ENCODE measurements around the gene VWF.

Gene VWF

DNA sequence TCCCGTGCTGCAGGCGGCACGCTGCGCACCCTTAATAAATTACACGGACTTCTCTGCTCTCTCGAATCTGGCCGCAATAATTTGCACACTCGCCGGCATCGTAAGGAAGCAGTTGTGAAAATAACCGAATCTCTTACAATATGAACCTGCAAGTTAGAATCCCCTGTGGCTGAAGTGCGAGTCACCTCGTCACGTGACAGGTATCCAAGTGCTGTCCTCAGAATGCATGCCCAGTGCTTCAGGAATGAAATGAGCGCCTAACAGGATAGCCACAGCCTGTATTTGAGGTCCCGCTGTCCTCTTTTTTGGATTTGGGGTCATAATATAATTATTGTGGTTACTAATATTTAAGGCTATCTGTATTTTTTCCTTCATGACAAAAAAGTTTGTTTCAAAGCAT, 82.0 kb downstream of the VWF start:
- Histone ChIP-seq H3K27me3 (ENCODE audit: control insufficient read depth, insufficient read depth, low read length) (no peaks in the 10 kb centered on the region), H3K9me3 (ENCODE audit: control insufficient read depth, insufficient read depth, low read length) (no peaks in the 10 kb centered on the region), H3K4me1 (ENCODE audit: control insufficient read depth, insufficient read depth, low read length) (no peaks in the 10 kb centered on the region; the same call in 1 of the 2 replicates), H3K27ac (ENCODE audit: low read depth, low read length) (no peak overlapping the region), H3K9ac (ENCODE audit: low read depth, low read length) (no peak overlapping the region), H3K36me3 (ENCODE audit: control insufficient read depth, insufficient read depth, low read length) (no peaks in the 10 kb centered on the region), H3K4me3 (ENCODE audit: low read depth, low read length) (no peak overlapping the region)

GRCh38 chr12:6041891-6042290, 82.6 kb downstream of the VWF start:
- no peak overlapping the region for H3K9ac ChIP-seq (ENCODE audit: low read depth, low read length)
- no peak overlapping the region for H3K4me3 ChIP-seq (ENCODE audit: low read depth, low read length)
- H3K9me3 ChIP-seq (ENCODE audit: control insufficient read depth, insufficient read depth, low read length), result no peaks in the 10 kb centered on the region
- H3K27me3 ChIP-seq (ENCODE audit: control insufficient read depth, insufficient read depth, low read length), result no peaks in the 10 kb centered on the region
- H3K36me3 ChIP-seq (ENCODE audit: control insufficient read depth, insufficient read depth, low read length), result no peaks in the 10 kb centered on the region
- H3K27ac ChIP-seq (ENCODE audit: low read depth, low read length), result no peak overlapping the region
- H3K4me1 ChIP-seq (ENCODE audit: control insufficient read depth, insufficient read depth, low read length), result no peaks in the 10 kb centered on the region; the same call in 1 of the 2 replicates

DNA sequence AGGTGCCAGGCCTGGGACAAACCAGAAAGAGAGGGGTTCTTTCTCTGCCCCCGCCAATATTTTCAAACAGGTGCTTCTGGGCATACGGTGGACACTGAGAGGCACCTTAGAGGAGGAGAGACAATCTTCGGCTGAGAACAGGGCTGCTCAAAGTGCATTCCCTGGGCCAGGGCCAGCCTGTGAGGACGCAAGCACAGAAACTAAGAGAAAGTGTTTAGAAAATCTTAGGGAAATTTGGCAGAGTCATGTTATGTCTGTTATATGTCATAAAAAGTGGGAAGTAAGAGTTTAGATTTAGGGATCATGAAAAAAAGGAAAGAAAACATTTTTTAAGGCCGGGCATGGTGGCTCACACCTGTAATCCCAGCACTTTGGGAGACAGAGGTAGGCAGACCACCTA, 83.7 kb downstream of the VWF start:
- Histone ChIP-seq H3K27me3 (ENCODE audit: control insufficient read depth, insufficient read depth, low read length) (no peaks in the 10 kb centered on the region), H3K36me3 (ENCODE audit: control insufficient read depth, insufficient read depth, low read length) (no peaks in the 10 kb centered on the region), H3K4me1 (ENCODE audit: control insufficient read depth, insufficient read depth, low read length) (no peaks in the 10 kb centered on the region; the same call in 1 of the 2 replicates), H3K9me3 (ENCODE audit: control insufficient read depth, insufficient read depth, low read length) (no peaks in the 10 kb centered on the region), H3K4me3 (ENCODE audit: low read depth, low read length) (no peak overlapping the region), H3K27ac (ENCODE audit: low read depth, low read length) (no peak overlapping the region), H3K9ac (ENCODE audit: low read depth, low read length) (no peak overlapping the region)

DNA sequence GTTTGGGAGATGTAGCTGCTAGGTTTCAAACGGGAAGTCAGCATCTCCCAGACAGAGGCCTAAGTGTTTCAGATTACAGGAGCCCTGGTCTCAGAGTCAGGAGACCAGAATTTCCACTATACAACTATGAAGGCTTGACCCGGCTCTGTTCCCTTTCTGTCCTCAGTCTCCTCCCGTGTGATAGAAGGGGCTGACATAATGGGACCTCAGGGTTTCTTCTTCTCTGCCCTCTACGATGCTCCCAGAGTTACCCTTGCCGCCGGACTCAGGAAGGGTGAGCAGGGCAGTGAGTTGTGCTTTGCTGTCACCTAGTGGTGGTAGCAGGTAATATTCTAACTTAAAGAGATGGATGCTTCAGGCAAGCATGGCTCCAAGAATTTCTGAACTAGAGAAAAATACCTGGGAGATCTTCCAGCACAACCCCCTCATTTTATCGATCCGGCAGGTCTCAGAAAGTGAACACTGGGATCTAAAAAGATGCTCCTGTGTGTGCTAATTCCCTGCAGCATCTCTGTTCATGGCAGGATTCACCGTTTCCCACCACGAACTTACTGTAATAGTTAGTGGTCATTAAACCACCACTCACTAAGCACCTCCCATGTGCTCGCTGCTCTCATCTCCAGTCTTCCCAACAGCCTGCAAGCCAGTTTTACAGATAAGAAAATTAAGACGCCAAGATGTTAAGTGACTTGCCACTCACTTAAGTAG, 84.4 kb downstream of the VWF start:
- Histone ChIP-seq H3K9me3 (ENCODE audit: control insufficient read depth, insufficient read depth, low read length) (no peaks in the 10 kb centered on the region), H3K36me3 (ENCODE audit: control insufficient read depth, insufficient read depth, low read length) (no peaks in the 10 kb centered on the region), H3K27ac (ENCODE audit: low read depth, low read length) (no peak overlapping the region), H3K9ac (ENCODE audit: low read depth, low read length) (no peak overlapping the region), H3K4me3 (ENCODE audit: low read depth, low read length) (no peak overlapping the region), H3K27me3 (ENCODE audit: control insufficient read depth, insufficient read depth, low read length) (no peaks in the 10 kb centered on the region), H3K4me1 (ENCODE audit: control insufficient read depth, insufficient read depth, low read length) (no peaks in the 10 kb centered on the region; the same call in 1 of the 2 replicates)

GRCh38 chr12:6038160-6038559, 86.3 kb downstream of the VWF start:
- Histone ChIP-seq H3K4me3 (ENCODE audit: low read depth, low read length) (no peak overlapping the region), H3K27ac (ENCODE audit: low read depth, low read length) (no peak overlapping the region), H3K9ac (ENCODE audit: low read depth, low read length) (no peak overlapping the region), H3K9me3 (ENCODE audit: control insufficient read depth, insufficient read depth, low read length) (no peaks in the 10 kb centered on the region), H3K27me3 (ENCODE audit: control insufficient read depth, insufficient read depth, low read length) (no peaks in the 10 kb centered on the region), H3K4me1 (ENCODE audit: control insufficient read depth, insufficient read depth, low read length) (no peaks in the 10 kb centered on the region; the same call in 1 of the 2 replicates), H3K36me3 (ENCODE audit: control insufficient read depth, insufficient read depth, low read length) (no peaks in the 10 kb centered on the region)

DNA sequence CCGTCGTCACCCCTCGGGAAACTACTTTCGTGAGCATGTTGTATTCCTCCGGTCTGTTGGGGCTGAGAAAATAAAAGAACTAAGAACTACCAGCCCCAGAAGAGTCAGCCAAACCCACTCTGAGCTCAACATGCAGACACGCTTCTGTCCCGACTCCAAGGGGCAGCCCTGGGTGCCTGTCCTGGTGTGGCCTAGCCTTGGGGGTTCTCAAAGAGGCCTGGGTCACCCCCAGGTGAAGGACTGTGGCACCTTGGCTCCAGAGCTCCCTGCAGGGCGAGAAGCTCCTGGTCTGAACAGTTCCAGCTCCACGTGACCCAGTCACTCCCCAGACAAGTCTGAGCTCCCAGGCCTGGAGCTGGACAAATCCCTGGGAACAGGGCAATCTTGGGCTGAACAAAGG, 87.0 kb downstream of the VWF start:
- Histone ChIP-seq H3K36me3 (ENCODE audit: control insufficient read depth, insufficient read depth, low read length) (no peaks in the 10 kb centered on the region), H3K27me3 (ENCODE audit: control insufficient read depth, insufficient read depth, low read length) (no peaks in the 10 kb centered on the region), H3K9me3 (ENCODE audit: control insufficient read depth, insufficient read depth, low read length) (no peaks in the 10 kb centered on the region), H3K4me1 (ENCODE audit: control insufficient read depth, insufficient read depth, low read length) (no peaks in the 10 kb centered on the region; the same call in 1 of the 2 replicates), H3K9ac (ENCODE audit: low read depth, low read length) (no peak overlapping the region), H3K4me3 (ENCODE audit: low read depth, low read length) (no peak overlapping the region), H3K27ac (ENCODE audit: low read depth, low read length) (no peak overlapping the region)

DNA sequence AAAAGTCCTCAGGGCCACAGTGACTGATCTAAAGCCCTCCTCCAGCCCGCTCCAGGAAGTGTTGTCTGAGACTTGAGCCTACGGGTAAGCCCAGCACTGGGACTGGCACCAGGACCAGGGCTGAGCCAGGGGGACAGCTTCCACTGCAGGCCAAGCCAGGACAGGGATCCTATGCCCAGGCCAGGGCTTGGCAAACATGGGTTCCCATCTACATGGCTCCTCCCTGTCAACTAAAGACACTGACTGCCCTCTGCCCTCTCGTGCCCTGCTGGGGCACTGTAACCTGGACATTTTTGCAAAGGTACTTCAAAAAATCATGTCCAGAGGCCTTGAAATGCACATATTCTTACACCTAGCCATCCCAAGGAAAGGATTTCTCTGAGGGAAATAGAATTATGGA, 88.0 kb downstream of the VWF start:
- Histone ChIP-seq H3K4me3 (ENCODE audit: low read depth, low read length) (no peak overlapping the region), H3K9ac (ENCODE audit: low read depth, low read length) (no peak overlapping the region), H3K27ac (ENCODE audit: low read depth, low read length) (no peak overlapping the region), H3K36me3 (ENCODE audit: control insufficient read depth, insufficient read depth, low read length) (no peaks in the 10 kb centered on the region), H3K4me1 (ENCODE audit: control insufficient read depth, insufficient read depth, low read length) (no peaks in the 10 kb centered on the region; the same call in 1 of the 2 replicates), H3K9me3 (ENCODE audit: control insufficient read depth, insufficient read depth, low read length) (no peaks in the 10 kb centered on the region), H3K27me3 (ENCODE audit: control insufficient read depth, insufficient read depth, low read length) (no peaks in the 10 kb centered on the region)

DNA sequence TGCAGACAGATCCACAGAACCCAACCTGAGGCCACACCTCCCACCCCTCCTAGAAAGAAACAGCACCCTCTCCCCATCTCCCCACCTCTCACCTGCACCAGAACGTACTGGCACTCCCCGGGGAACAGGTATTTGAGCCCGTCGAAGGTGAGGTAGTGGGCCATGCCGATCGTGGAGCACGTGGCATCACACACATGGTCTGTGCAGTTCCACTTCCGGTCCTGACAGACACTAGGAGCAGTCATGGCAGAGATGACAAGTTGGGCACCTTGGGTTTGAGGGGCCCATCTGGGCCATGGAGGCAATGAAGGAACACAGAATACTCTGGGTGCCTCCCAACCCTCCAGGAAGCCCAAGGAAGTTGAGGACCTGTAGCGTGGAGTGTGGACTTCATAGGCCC, 89.9 kb downstream of the VWF start:
- no peaks in the 10 kb centered on the region for H3K27me3 ChIP-seq (ENCODE audit: control insufficient read depth, insufficient read depth, low read length)
- no peak overlapping the region for H3K27ac ChIP-seq (ENCODE audit: low read depth, low read length)
- H3K4me1 ChIP-seq (ENCODE audit: control insufficient read depth, insufficient read depth, low read length), result no peaks in the 10 kb centered on the region; the same call in 1 of the 2 replicates
- H3K36me3 ChIP-seq (ENCODE audit: control insufficient read depth, insufficient read depth, low read length), result no peaks in the 10 kb centered on the region
- no peak overlapping the region for H3K4me3 ChIP-seq (ENCODE audit: low read depth, low read length)
- no peaks in the 10 kb centered on the region for H3K9me3 ChIP-seq (ENCODE audit: control insufficient read depth, insufficient read depth, low read length)
- no peak overlapping the region for H3K9ac ChIP-seq (ENCODE audit: low read depth, low read length)

DNA sequence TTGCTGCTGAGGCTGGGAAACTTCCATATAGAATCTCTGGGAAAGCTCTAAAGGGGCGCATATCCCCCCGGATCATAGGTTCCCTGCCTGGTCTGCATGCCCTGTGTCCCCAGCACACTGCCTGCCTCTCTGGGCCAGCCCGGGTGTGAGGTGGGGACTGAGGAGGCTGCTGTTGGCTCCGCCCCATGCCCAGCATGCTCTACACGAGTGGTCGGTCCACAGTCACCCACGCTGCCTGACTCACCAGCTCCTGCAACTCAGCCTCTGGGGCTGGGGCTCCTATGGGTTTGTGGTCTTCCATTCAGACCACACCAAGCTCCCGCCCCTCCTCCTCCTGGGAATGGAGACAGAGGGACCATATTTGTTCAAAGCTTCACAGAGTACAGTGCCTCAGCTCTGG, 90.9 kb downstream of the VWF start:
- no peak overlapping the region for H3K27ac ChIP-seq (ENCODE audit: low read depth, low read length)
- no peak overlapping the region for H3K4me3 ChIP-seq (ENCODE audit: low read depth, low read length)
- no peaks in the 10 kb centered on the region for H3K9me3 ChIP-seq (ENCODE audit: control insufficient read depth, insufficient read depth, low read length)
- no peaks in the 10 kb centered on the region for H3K36me3 ChIP-seq (ENCODE audit: control insufficient read depth, insufficient read depth, low read length)
- H3K27me3 ChIP-seq (ENCODE audit: control insufficient read depth, insufficient read depth, low read length), result no peaks in the 10 kb centered on the region
- no peak overlapping the region for H3K9ac ChIP-seq (ENCODE audit: low read depth, low read length)
- H3K4me1 ChIP-seq (ENCODE audit: control insufficient read depth, insufficient read depth, low read length), result no peaks in the 10 kb centered on the region; the same call in 1 of the 2 replicates

DNA sequence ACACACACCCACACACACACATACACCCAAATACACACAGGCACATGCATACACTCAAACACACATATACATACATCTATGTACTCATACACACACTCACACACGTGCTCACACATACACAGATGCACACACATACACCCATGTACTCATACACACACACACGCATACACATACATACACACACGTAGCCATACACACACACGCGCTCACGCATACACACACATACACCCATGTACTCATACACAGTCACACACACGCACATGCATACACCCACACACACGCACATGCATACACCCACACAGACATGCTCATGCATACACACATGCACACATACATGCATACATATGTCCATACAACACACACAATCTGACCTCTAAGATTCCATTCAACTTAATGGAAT, 91.7 kb downstream of the VWF start:
- Histone ChIP-seq H3K36me3 (ENCODE audit: control insufficient read depth, insufficient read depth, low read length) (no peaks in the 10 kb centered on the region), H3K9ac (ENCODE audit: low read depth, low read length) (no peak overlapping the region), H3K4me3 (ENCODE audit: low read depth, low read length) (no peak overlapping the region), H3K9me3 (ENCODE audit: control insufficient read depth, insufficient read depth, low read length) (no peaks in the 10 kb centered on the region), H3K27ac (ENCODE audit: low read depth, low read length) (no peak overlapping the region), H3K4me1 (ENCODE audit: control insufficient read depth, insufficient read depth, low read length) (no peaks in the 10 kb centered on the region), H3K27me3 (ENCODE audit: control insufficient read depth, insufficient read depth, low read length) (no peaks in the 10 kb centered on the region)

- Histone ChIP-seq H3K27me3 (ENCODE audit: control insufficient read depth, insufficient read depth, low read length) (no peaks in the 10 kb centered on the region), H3K4me1 (ENCODE audit: control insufficient read depth, insufficient read depth, low read length) (no peaks in the 10 kb centered on the region), H3K4me3 (ENCODE audit: low read depth, low read length) (no peak overlapping the region), H3K36me3 (ENCODE audit: control insufficient read depth, insufficient read depth, low read length) (no peaks in the 10 kb centered on the region), H3K9ac (ENCODE audit: low read depth, low read length) (no peak overlapping the region), H3K9me3 (ENCODE audit: control insufficient read depth, insufficient read depth, low read length) (no peaks in the 10 kb centered on the region), H3K27ac (ENCODE audit: low read depth, low read length) (no peak overlapping the region)
Observed at GRCh38 chr12:6031001-6031400, 93.5 kb downstream of the VWF start.
